Brain microvascular endothelial cell (primary cell): Measurements from ENCODE around the gene RHEX.

Experiments used
- DNase-seq: peaks from one replicate; pipeline ENCODE4 v3.0.0-alpha.2; 2020
- H3K27ac ChIP-seq: fragments of 250-450 bp; sonication (Bioruptor Pico); 2 replicates; pipeline ENCODE4 v1.5.1; 2020; ENCODE audit warnings: mild to moderate bottlenecking, moderate library complexity
- H3K27me3 ChIP-seq: fragments of 250-450 bp; sonication (Bioruptor Pico); replicated peaks from 2 replicates; pipeline ENCODE4 v1.5.1; 2020; ENCODE audit warnings: mild to moderate bottlenecking
- H3K36me3 ChIP-seq: fragments of 250-450 bp; sonication (Bioruptor Pico); replicated peaks from 2 replicates; pipeline ENCODE4 v1.5.1; 2020; ENCODE audit warnings: mild to moderate bottlenecking
- H3K4me3 ChIP-seq: 2 replicates; pipeline ENCODE4 v1.5.1; 2011; ENCODE audit warnings: low read depth, mild to moderate bottlenecking, control low read depth, low read length, moderate library complexity
- CTCF ChIP-seq: IDR thresholded peaks from 2 replicates; pipeline ENCODE4 v1.5.1; 2011; ENCODE audit warnings: low read depth, mild to moderate bottlenecking, moderate library complexity, low read length, control low read depth, inconsistent platforms; ENCODE audit errors: missing control alignments
- in situ Hi-C: cut with HindIII; loops from 2 replicates; pipeline ENCODE4 v1.10.0; 2017; ENCODE audit warnings: low sequenced_read_pairs, low pct_ligation_motif_present

The RHEX gene

GRCh38 chr1:206023695-206024094, 29.3 kb upstream of the RHEX start, which contains the start of gene CTSE:
TSS of gene CTSE (minus strand) at chr1:206023895. CDS start at chr1:206023791, 104 bp downstream.
- Histone ChIP-seq H3K4me3 (no peak within 1 kb of the TSS), H3K27me3 (no peaks in the 10 kb centered on the region), H3K27ac (no peak within 1 kb of the TSS), H3K36me3 (no peaks in the 10 kb centered on the region)
- no peak for DNase-seq
- in situ Hi-C loops: no loop called here
- TF ChIP-seq CTCF: no peak

- in situ Hi-C loops: no loop called here
- no peak for DNase-seq
- Histone ChIP-seq H3K36me3 (no peaks in the 10 kb centered on the region), H3K27me3 (no peaks in the 10 kb centered on the region), H3K27ac (no peak overlapping the region), H3K4me3 (no peak overlapping the region)
- TF ChIP-seq CTCF: no peak
Measured at GRCh38 chr1:206025283-206025820, 27.6 kb upstream of the RHEX start.

- Histone ChIP-seq H3K36me3 (no peaks in the 10 kb centered on the region), H3K27ac (no peak overlapping the region), H3K27me3 (no peaks in the 10 kb centered on the region), H3K4me3 (no peak overlapping the region)
- in situ Hi-C loops: no loop called here
- no peak for TF ChIP-seq CTCF
- DNase-seq: peak; percentile 24
Measured at GRCh38 chr1:206029484-206029883, 23.5 kb upstream of the RHEX start.

GRCh38 chr1:206030191-206030590, 22.8 kb upstream of the RHEX start:
- H3K27ac ChIP-seq: no peak overlapping the region
- no peak for DNase-seq
- H3K27me3 ChIP-seq: no peaks in the 10 kb centered on the region
- no peak for TF ChIP-seq CTCF
- no peaks in the 10 kb centered on the region for H3K36me3 ChIP-seq
- H3K4me3 ChIP-seq: no peak overlapping the region
- in situ Hi-C loops: no loop called here

- H3K27me3 ChIP-seq: no peaks in the 10 kb centered on the region
- no peak overlapping the region for H3K27ac ChIP-seq
- peak; percentile 97 for TF ChIP-seq CTCF
- in situ Hi-C loops: no loop called here
- H3K4me3 ChIP-seq: no peak overlapping the region
- H3K36me3 ChIP-seq: no peaks in the 10 kb centered on the region
- DNase-seq: peak; percentile 57
Measured at GRCh38 chr1:206030714-206031113, 22.3 kb upstream of the RHEX start.
